K562 (cell line): ENCODE measurements around the gene PITHD1. TPM values are rescaled to one million over a fixed set of nuclear protein-coding genes. Genes with fewer than 3 reads are reported as not detected.

Experiments
- BHLHE40 ChIP-seq: IDR thresholded peaks from 2 replicates; pipeline ENCODE4 v1.6.1; 2011; ENCODE audit warnings: low read length, improper control_type of control experiment
- CBX1 ChIP-seq: sonication (generic); IDR thresholded peaks from 2 replicates; pipeline ENCODE4 v1.6.1; 2016; ENCODE audit warnings: antibody characterized with exemption, low read depth, mild to moderate bottlenecking
- HDAC3 ChIP-seq: fragments of 450-650 bp; IDR thresholded peaks from 2 replicates; pipeline ENCODE4 v1.6.1; 2018; ENCODE audit warnings: borderline replicate concordance, mild to moderate bottlenecking, moderate library complexity; ENCODE audit not compliant: partially characterized antibody
- MAFF ChIP-seq: IDR thresholded peaks from 2 replicates; pipeline ENCODE4 v1.6.1; 2012; ENCODE audit warnings: low read length, improper control_type of control experiment
- NCOR1 ChIP-seq: fragments of 450-650 bp; IDR thresholded peaks from 2 replicates; pipeline ENCODE4 v1.6.1; 2016; ENCODE audit warnings: mild to moderate bottlenecking, moderate library complexity
- NFRKB ChIP-seq: fragments of 450-650 bp; IDR thresholded peaks from 2 replicates; pipeline ENCODE4 v1.6.1; 2016; ENCODE audit warnings: low read depth
- POLR3A ChIP-seq: IDR thresholded peaks from 2 replicates; pipeline ENCODE4 v1.6.1; 2011; ENCODE audit warnings: borderline replicate concordance, mild to moderate bottlenecking, moderate library complexity; ENCODE audit not compliant: insufficient read length, insufficient read depth; ENCODE audit errors: extremely low read depth
- SRSF3 ChIP-seq: fragments of 200-400 bp; formaldehyde crosslinking; IDR thresholded peaks from 2 replicates; pipeline ENCODE4 v1.6.1; 2016; ENCODE audit warnings: mild to moderate bottlenecking, low read length, moderate library complexity; ENCODE audit not compliant: insufficient read depth
- TEAD1 ChIP-seq, 2 experiments: fragments of 450-650 bp in 1 of 2; sonication (generic) in 1 of 2; formaldehyde crosslinking; IDR thresholded peaks; 2 replicates each; pipeline versions ENCODE4 v1.4.0 to v1.8.0; 2020 to 2022; ENCODE audit warnings: mild to moderate bottlenecking in 2 of 2, missing genetic modification reagents in 1 of 2
- TEAD4 ChIP-seq, 2 experiments: sonication (generic) in 1 of 2; formaldehyde crosslinking in 1 of 2; IDR thresholded peaks; 2 replicates each; pipeline versions ENCODE4 v1.6.1 to v1.8.0; 2012 to 2022; ENCODE audit warnings: borderline replicate concordance in 1 of 2, inconsistent platforms in 1 of 2, low read length in 1 of 2, mild to moderate bottlenecking in 1 of 2, missing genetic modification reagents in 1 of 2
- THAP7 ChIP-seq: fragments of 250-450 bp; sonication (Bioruptor Pico); IDR thresholded peaks from 2 replicates; pipeline ENCODE4 v1.5.0; 2021
- ZNF133 ChIP-seq: fragments of 250-450 bp; sonication (Bioruptor Pico); IDR thresholded peaks from 2 replicates; pipeline ENCODE4 v1.4.0; 2020; ENCODE audit warnings: mild to moderate bottlenecking
- ZNF143 ChIP-seq: sonication (generic); formaldehyde crosslinking; IDR thresholded peaks from 2 replicates; pipeline ENCODE4 v1.9.0; 2022; ENCODE audit warnings: mild to moderate bottlenecking, missing genetic modification reagents
- ZNF3 ChIP-seq: fragments of 250-450 bp; sonication (Bioruptor Pico); IDR thresholded peaks from 2 replicates; pipeline ENCODE4 v1.5.0; 2021; ENCODE audit warnings: mild to moderate bottlenecking, moderate library complexity
- ZNF395 ChIP-seq: fragments of 200-800 bp; sonication (Bioruptor generic); IDR thresholded peaks from 2 replicates; pipeline ENCODE4 v1.6.1; 2017; ENCODE audit warnings: missing genetic modification characterization, missing compliant biosample characterization
- polyA plus RNA-seq, 8 experiments: library from polyadenylated mRNA; depleted of rRNA in 4 of 8; stranded (reverse) in 5 of 8; unstranded in 3 of 8; fragments of >200 nt; fragmentation: Nextera tagmentation in 2 of 8; fragmentation: Illumina TruSeq in 1 of 8; extraction: Ambion mirVana in 2 of 8; extraction: Trizol in 1 of 8; gene quantifications; 2 replicates each; pipeline versions ENCODE4 v1.2.1 to v1.2.3, GENCODE V29; 2011 to 2014; ENCODE audit warnings: inconsistent platforms in 1 of 8, missing spikeins in 1 of 8
- total RNA-seq, 7 experiments: library from RNA; depleted of rRNA in 6 of 7; stranded (reverse); fragments of >200 nt in 6 of 7; fragmentation: Illumina TruSeq in 2 of 7; extraction: Trizol in 2 of 7; gene quantifications; 2 replicates each; pipeline versions ENCODE4 v1.2.1 to v1.2.3, GENCODE V29; 2011 to 2021; ENCODE audit warnings: low replicate concordance in 1 of 7
- TF ChIP-seq, protein P1 (sequence below): fragments of 450-650 bp; IDR thresholded peaks from 2 replicates; pipeline ENCODE4 v1.6.1; 2018; ENCODE audit warnings: mild to moderate bottlenecking, low read depth; ENCODE audit not compliant: partially characterized antibody
- TF ChIP-seq, protein P2 (sequence below): IDR thresholded peaks from 2 replicates; pipeline ENCODE4 v1.6.1; 2016; ENCODE audit warnings: missing genetic modification characterization, missing compliant biosample characterization
- TF ChIP-seq, protein P3 (sequence below): sonication (generic); formaldehyde crosslinking; IDR thresholded peaks from 2 replicates; pipeline ENCODE4 v1.8.1; 2022; ENCODE audit warnings: missing genetic modification reagents
- TF ChIP-seq, protein P4 (sequence below): sonication (generic); formaldehyde crosslinking; IDR thresholded peaks from 2 replicates; pipeline ENCODE4 v1.9.0; 2022; ENCODE audit warnings: mild to moderate bottlenecking, missing genetic modification reagents

Gene PITHD1
- total and polyA plus RNA-seq, 9 of the 15 experiments (the other 6 are each of a cell fraction or from before 2014, with no cell fraction given) = 46.5 to 175 (median 149) TPM

DNA sequence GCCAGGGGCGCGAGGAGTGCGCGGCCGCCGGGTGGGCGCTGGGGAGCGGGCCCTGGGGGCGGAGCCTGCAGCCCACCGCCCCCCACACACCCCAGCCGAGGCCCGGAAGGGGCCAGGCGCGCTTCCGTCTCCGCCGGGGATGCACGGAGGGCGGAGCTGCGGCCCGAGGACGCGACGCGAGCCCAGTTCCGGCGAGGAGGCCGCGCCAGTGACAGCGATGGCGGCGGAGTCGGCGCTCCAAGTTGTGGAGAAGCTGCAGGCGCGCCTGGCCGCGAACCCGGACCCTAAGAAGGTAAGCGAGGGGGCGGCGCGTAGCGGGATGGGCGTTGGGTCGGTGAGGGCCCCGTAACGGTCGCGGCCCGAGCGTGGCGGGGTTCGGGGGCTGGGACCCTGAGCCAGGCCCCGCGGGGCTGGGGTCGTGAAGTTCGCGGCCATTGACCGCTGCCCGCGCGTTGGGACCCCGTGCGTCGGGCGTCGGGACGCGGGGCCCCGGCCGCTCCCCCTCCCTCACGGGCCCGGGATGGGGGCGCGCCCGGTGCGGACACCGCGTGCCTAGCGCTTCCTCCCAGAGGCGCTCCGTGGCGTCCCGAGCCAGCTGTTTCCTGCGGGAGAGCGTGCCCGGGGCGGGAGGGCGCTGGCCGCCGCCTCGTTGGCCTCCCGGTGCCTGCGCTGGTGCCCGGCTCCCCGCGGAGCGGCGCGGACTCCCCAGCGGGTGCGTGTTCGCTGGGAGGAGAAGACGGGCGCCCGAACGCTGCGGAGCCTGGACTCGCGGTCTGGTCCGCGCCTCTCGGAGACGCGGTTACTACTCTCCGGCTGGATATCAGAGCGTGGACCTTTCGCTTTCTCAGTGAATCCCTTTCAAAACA is 34.7 kb upstream of the PITHD1 start, which contains the start of gene ELOA (continued):
- TF ChIP-seq ZNF395 (CRISPR knock-in tag) (0 out of 2 replicates have a peak, but pooled peaks have one; percentile 61), CBX1 (peak; percentile 69; the same call in 1 of the 2 replicates), BHLHE40 (peak; percentile 65), ZNF3 (no peak), ZNF143 (peak; percentile 35; the same call in 1 of the 2 replicates), MAFF (no peak), HDAC3 (no peak), TEAD4 (IDR thresholded peaks at IDR 0.05; ENCODE audit: low read length) (no peak), TEAD4 (CRISPR knock-in tag; IDR thresholded peaks at IDR 0.05; ENCODE audit: borderline replicate concordance) (peak; percentile 89), SRSF3 (peak; percentile 16; the same call in 1 of the 2 replicates), POLR3A (no peak), NCOR1 (0 out of 2 replicates have a peak, but pooled peaks have one; percentile 4), ZNF133 (no peak), TEAD1 (CRISPR knock-in tag; IDR thresholded peaks at IDR 0.05) (peak in 1 of 2 experiments; percentile 54; a peak in 2 of 4 replicates), NFRKB (peak; percentile 58; the same call in 1 of the 2 replicates), THAP7 (CRISPR knock-in tag) (no peak)
- TF ChIP-seq, protein P1, sequence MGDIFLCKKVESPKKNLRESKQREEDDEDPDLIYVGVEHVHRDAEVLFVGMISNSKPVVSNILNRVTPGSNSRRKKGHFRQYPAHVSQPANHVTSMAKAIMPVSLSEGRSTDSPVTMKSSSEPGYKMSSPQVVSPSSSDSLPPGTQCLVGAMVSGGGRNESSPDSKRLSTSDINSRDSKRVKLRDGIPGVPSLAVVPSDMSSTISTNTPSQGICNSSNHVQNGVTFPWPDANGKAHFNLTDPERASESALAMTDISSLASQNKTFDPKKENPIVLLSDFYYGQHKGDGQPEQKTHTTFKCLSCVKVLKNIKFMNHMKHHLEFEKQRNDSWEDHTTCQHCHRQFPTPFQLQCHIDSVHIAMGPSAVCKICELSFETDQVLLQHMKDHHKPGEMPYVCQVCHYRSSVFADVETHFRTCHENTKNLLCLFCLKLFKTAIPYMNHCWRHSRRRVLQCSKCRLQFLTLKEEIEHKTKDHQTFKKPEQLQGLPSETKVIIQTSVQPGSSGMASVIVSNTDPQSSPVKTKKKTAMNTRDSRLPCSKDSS = no peak
- TF ChIP-seq, protein P2, sequence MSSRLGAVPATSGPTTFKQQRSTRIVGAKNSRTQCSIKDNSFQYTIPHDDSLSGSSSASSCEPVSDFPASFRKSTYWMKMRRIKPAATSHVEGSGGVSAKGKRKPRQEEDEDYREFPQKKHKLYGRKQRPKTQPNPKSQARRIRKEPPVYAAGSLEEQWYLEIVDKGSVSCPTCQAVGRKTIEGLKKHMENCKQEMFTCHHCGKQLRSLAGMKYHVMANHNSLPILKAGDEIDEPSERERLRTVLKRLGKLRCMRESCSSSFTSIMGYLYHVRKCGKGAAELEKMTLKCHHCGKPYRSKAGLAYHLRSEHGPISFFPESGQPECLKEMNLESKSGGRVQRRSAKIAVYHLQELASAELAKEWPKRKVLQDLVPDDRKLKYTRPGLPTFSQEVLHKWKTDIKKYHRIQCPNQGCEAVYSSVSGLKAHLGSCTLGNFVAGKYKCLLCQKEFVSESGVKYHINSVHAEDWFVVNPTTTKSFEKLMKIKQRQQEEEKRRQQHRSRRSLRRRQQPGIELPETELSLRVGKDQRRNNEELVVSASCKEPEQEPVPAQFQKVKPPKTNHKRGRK = no peak
- TF ChIP-seq, protein P3, sequence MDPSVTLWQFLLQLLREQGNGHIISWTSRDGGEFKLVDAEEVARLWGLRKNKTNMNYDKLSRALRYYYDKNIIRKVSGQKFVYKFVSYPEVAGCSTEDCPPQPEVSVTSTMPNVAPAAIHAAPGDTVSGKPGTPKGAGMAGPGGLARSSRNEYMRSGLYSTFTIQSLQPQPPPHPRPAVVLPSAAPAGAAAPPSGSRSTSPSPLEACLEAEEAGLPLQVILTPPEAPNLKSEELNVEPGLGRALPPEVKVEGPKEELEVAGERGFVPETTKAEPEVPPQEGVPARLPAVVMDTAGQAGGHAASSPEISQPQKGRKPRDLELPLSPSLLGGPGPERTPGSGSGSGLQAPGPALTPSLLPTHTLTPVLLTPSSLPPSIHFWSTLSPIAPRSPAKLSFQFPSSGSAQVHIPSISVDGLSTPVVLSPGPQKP (CRISPR knock-in tag) = no peak
- TF ChIP-seq, protein P4, sequence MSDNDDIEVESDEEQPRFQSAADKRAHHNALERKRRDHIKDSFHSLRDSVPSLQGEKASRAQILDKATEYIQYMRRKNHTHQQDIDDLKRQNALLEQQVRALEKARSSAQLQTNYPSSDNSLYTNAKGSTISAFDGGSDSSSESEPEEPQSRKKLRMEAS (CRISPR knock-in tag) = peak; percentile 83
